ENCODE results near the gene MTIF3.

MTIF3 gene

DNA sequence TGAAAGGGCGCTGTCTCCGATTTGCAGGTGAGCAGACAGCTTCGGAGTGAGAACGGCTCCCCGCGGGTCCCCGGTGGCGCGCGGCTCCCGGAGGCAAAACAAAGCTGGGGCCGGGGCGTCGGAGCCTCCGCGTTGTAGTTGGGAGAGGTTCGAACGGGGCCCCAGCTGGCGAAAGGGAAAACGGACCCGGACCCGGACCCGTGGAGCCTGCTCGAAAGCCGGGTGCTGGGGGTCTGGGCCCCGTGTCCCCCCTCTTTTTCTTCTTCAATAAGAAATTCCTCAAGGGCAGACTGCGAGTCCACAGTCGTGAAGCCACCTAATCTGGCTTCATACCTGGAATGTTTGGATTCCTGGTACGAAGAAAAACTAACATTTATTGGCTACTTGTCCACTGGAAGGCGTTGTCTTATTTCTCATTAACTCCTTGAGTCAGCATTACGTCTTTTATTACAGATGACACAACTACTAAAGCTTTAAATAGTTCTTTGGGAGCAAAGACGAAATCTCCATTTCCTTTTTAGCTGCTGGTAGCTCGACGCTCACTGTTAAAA, 632 bp upstream of the MTIF3 start:
- DNase-seq = no peak

DNA sequence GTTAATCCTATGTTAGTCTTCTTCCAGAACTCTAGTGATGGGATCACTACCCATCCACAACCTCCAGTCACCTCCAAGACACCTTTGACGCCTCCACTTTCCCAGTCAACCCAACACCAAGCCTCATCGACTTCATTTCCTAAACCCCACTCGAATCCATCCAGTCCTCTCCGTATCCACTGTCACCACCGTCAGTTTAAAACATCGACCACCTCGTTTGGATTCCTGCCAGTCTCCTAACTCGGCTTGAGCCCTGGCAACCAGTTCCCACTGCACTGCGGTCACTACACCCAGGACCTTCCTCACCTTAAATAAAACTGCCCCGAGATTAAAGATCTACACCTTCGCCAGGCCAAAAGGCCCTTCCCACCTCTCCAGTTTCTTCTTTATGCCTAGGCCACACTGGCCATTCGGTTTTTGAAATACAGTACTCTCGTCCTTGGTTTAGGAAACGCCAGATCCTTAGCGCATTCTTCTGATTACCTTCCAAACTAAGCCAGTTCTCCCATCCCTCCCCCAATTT, 1.2 kb downstream of the MTIF3 start:
- no peak for DNase-seq

DNA sequence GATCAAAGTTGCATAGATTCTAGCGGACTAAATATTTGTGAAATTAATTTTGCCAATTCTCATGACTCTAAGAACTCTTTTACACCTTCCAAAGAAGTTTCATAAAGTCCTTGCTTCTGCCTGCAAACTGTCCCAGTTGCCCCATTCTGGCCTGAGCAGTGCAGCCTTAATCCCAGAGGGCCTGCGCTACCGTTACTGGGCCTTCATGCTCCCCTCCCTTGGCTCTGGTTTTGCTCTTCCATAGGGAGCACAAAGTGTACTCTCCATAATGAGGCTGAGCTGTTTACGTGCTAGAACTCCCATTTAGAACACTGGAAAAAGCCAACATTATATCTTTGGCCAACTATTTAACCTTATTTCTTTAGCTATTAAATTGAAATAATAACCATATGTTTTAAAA, 2.1 kb downstream of the MTIF3 start:
- DNase-seq = no peak

DNA sequence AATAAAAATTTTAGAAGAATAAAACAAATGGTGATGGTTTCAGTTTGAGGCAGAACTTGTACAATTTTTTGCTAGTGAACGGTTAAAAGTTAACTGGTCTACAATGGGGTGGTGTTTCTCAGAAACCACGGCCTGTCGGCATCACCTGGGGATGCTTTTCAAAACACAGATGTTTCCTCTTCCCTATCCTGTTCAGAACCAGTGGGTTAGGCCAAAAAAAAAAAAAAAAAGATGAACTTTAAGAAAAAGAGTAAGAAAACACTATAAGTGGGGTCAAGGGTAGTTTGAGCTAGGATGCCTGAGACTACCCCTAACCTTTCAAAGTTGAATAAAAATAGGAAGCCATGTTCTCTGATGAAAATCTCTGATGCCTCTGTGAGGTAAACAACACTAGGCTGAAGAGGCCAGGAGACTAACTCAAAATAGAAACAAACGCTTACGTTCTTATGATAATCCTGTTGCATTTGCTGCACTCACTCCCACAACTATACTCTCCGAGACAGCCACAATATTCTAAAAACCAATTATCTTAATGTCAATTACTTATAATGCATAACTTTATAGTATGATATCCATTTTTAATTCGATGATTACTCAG, 3.3 kb downstream of the MTIF3 start:
- DNase-seq = peak; percentile 51

DNA sequence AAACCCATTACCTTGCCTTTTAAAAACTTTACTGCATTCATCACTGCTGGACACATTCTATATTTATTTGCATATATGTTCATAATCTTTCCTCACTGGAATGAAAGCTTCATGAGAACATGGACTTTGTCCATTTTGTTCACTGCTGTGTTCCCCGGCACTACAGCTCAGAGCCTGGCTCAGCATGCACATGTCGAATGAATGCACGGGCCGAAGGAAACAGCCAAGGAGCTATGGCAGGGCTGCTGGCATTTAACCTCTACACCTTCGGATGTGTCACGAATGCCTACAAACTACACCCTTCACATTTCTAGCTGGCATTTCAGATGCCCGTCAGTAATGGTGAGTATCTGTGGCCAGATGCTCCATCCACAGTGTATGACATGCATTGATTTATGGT, 7.6 kb downstream of the MTIF3 start:
- DNase-seq = no peak

DNA sequence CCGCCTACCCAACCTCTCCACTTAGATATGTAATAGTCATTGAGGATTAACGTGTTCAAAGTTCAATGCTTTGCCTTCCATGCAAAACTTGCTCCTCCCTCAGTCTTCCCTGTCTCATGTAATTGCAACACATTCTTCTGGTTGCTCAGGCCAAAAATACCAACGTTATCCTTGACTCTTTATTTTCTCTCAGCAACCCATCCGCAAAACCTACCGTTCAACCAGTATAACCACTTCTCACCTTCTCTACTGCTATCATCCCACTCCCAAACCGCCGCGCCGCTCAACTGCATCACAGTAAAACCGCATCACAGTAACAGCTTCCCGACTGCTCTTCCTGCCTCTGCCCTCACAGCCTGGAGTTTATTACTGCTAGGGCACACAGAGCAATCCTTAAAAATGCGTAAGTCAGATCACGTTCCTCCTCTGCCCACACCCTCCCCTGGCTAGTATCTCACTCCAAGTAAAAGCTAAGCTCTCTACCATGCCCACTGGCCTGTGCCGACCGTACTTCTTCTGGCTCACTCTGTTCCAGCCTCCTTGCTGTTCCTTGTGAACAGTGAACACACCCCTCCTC, 8.2 kb downstream of the MTIF3 start:
- no peak for DNase-seq

DNA sequence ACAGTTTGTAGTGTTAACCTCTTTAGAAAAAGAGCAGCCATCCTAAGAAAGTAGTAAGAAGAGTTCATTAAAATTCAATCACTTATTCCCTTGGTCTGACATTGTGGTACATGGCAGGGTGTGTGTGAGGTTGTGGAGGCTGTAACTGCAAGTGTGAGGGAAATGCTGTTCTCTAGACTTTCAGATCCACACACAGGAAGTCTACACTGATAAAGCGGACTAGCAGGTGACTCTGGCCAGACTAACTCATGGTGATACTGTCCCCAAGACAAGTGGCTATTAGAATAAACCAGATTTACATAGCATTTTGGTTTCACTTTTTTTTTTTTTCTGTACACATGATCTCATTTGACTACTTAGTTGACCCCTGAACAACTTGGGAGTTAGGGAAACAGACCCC, 10.0 kb downstream of the MTIF3 start:
- DNase-seq = no peak

DNA sequence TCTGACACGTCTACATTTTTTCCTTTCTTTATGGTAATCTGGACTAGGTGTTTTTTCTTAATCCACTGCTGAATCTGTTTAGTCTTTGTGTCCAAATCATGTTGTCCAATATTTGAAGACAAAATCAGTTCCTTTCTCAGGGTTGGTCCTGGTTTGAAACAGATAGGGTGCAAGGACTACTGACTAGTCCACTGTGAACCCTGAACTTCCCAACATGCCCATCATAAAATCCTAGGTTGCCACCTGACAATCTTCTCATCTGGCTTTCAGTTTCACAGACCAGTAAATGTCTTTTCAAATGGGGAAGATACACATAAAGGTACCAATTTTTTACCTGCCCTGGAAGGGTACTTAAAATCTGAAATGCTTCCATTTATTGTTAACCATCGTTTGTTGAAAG, 13.2 kb downstream of the MTIF3 start:
- DNase-seq = no peak

DNA sequence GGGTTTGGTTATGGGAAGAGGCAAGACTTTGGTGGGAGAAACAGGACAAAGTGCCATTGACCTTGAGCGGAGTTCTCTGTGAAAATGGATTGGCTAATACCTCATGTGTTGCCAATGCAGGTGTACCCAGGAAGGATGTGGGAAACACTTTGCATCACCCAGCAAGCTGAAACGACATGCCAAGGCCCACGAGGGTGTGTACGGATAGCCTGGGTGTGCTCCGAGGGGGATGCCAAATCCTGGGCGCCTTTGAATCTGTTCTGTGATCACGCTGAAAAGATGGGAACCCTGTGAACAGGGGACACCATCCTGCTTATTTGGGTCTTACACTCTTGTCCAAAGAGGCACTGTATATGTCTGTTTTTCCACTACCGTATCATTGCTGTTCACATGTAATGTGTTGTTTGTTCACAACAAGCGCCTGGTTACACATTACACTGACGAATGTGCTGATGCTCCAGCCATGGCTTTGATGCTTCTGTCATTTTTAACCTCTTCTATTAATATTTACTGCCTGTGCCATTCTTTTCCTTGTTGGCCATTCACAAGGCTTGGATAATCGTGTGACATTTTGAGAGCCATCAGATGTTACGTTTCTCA, 17.7 kb downstream of the MTIF3 start:
- no peak for DNase-seq

DNA sequence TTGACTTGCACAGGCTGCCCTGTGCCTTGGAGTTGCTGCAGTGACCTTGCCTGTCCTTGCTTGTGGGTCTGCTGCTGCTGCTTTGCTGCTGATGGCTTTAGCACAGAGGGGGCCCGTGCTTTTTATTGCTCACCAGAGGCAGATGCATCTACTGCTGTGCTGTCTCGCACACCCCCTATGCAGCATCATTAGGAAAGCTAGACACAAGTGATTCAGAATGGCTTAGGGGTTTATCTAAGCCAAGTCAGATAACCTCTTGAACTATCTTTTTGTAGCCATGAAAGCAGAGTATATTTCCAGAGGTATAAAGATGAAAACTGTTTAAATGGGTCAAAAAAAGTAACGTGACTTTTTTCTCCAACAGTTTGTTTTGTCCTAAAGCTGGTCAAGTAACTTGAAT, 18.2 kb downstream of the MTIF3 start:
- DNase-seq = no peak

DNA sequence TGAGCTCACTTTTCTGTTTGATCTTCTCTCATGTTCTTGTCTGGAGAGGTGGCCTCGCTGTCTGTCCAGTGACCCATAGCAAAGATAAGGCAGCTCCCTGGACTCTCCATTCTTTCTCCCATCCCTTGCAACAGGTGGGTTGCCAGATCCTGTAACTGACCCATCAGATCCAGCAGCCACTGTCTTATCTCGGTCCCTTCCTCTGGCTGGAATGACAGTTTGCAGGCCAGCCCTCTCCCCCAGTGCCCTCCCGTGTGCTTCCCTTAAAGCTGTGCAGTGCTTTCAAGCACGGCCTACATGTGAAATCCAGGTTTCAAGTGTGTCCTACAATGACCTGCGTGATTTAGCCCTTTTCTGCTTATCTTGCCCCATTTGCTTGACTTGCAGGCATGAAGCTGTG, 22.2 kb downstream of the MTIF3 start:
- no peak for DNase-seq

DNA sequence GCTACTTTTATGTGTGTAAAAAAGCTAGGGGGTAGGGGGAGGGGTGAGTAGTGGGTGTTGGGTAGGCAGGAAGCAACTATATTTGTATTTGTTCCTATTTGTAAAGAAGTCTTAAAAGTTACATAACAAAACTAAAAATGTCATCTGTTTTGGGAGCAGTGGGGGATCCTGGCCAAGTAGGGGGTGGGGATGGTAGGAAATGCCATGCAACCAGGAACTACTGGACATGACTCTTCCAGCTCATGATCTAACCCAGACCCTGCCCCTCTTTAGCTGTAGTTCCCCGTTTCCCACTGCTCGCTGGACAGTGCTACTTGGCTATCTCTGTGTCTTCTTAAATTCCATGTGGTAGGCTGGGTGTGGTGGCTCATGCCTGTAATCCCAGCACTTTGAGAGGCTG, 22.7 kb downstream of the MTIF3 start:
- no peak for DNase-seq

DNA sequence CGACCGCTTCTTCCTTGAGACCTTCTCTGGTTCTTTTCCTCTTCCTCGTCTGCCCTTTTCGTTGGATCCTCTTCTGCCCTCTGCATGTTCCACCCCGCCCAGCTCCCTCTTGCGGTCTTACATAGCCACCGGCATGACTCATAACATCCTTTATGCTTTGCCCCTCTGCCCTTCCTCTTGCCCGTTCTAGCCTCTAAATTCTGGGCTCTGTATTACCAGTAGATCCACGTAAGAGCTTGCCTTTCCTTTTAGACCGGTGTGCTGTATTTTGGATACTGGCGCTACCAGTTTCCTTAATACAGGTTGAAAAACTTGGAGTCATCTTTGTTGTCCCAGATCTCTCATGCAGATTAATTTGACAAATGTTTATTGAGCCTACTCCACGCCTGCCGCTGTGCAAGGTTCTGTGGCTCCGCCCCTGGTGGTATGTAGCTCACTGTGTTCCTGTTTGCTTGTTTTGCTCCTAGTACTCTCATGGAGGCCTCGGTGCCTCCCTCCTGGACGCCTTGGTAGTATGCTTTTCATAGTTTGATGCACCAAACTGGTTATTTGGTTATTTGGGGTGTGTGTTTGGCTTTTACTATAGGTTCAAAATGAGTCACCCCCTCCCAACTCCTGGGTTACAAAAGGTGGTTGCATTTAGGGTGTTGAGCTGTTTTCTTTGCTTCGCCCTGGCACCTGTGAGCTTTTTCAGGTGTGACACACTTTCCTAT, 24.3 kb downstream of the MTIF3 start:
- peak; percentile 84 for DNase-seq

DNA sequence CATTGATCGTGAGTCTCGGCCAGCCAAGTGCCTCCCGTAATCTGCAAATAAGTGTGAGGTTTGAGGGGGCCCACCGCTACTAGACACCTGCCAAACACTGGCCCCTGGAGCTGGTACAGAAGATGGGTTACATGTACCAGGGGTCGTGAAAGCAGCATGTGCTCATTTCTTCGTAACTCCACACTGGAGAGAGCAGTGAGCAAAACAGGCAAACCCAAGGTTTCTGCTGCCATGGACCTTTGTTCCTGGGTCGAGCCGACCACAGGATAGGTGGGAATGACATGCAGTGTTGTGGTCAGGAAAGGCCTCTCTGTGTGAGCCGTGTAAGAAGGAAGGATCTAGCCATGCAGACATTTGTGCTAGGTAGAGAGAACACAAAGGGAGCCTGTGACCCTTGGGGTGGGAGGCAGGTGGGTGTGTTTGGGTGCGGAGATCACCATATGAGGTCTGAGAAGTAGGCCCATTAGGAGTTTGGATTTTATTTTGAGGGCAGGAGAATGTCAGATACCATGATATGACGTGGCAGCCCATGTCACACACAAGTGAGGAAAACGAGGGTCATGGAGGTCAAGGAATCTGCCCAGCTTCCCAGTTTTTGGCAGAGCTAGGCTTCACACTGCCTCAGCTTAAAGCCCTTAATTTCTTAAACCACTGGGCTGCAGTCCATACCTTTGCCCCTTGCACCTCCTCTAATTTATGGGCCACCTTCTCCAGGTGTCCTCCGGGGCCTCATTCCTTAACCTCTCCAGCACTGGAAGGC, 25.0 kb downstream of the MTIF3 start:
- DNase-seq = peak; percentile 41

DNA sequence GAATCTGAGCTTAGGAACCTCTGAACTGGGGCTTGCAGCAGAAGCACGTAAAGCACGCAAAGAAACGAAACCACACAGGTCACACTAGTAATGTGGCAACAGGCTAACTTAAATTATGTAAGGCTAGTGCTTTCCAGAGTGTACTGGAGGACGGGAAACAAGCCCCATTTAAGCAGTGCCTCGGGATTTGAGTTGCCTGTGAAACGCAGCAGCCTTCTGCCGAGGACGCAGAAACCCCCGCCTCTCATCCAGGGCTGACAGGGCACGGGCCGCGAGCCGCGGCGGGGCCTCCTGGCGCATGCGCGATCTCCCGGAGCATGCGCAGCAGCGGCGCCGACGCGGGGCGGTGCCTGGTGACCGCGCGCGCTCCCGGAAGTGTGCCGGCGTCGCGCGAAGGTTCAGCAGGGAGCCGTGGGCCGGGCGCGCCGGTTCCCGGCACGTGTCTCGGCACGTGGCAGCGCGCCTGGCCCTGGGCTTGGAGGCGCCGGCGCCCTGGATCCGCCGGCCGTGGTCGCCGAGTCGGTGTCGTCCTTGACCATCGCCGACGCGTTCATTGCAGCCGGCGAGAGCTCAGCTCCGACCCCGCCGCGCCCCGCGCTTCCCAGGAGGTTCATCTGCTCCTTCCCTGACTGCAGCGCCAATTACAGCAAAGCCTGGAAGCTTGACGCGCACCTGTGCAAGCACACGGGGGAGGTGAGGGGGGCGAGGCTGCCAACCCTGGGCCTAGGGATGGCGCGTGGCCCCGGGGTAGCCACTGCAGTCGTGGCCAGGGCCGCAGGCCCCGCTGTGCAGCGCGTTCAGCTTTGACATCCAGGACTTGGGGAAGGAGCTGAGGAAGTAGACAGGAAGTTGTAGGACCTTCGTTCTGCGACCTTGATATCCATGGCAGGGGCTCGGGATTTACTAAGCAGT, 25.9 kb downstream of the MTIF3 start, which contains the start of gene GTF3A:
Gene GTF3A, plus strand, starts transcription at position 374 of the 912 bp plus-strand sequence.
- peak; percentile 82 for DNase-seq

DNA sequence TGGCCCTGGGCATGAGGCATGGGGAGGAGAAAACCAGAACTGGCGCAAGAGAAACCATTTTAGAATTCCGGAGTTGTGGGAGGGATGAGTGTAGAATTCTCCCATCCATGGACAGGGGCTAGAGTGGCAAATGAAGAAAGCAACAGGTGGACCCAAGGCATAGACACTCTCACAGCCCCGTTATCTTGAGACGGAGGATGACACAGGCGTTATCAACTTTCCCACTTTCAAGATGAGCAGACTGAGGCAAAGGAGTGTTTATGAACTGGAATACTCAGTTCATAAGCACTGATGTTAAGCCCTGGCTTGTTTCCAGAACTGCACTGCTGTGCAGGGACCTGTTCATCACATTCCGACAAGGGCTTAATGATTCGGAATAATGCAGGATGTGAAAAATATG, 27.0 kb downstream of the MTIF3 start:
- DNase-seq = no peak

DNA sequence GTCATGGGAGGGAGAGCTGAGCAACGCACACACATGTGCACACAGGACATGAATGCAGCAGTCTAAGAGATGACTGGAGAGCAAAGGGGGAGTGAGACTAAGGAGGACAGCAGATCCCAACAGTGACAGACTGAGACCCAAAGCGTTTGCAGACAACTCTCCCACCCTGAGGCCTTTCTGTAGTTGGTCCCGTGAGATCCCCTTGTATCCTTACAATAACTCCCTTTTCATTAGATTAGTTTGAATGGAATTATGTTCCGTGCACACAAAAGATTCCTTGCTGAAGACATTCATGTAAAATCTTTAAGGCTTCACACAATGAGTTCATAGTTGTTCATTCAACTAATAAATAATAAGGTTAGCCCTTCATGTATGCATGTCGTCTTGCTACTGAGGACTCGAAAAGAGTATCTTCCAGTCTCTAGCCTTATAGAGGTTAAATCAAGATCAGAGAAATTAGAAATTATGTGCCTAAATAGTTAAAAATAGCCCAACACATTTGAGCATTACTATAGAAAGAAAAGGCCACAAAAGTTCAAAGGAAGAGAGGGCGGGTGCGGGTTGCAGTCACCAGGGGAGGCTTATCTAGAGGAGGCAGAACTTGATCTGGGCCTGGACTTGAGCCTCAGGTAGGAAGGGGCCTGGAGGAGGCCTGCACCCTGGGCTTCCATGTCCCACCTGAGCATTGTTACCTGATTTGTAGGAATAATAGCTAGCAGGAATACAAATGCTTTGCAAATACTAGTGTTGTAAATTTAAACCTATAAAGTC, 29.1 kb downstream of the MTIF3 start:
- no peak for DNase-seq

DNA sequence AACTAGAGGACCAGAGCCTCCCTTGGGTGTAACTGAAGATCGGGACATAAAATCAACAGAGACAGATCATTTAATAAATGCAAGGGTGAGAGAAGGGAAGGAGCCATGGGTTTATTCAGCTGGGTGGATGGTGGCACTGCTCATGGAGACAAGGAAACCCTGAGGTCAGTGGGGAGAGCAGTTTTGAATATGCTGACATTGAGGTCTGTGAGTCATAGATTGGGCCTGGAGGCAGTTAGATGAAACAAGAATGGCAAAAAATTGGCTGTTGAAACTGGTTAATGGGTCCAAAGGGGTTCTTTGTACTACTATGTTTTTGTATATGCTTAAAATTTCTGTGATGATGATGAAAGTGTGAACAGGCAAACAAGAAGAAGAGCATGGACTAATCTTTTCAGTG, 31.0 kb downstream of the MTIF3 start:
- DNase-seq = no peak

DNA sequence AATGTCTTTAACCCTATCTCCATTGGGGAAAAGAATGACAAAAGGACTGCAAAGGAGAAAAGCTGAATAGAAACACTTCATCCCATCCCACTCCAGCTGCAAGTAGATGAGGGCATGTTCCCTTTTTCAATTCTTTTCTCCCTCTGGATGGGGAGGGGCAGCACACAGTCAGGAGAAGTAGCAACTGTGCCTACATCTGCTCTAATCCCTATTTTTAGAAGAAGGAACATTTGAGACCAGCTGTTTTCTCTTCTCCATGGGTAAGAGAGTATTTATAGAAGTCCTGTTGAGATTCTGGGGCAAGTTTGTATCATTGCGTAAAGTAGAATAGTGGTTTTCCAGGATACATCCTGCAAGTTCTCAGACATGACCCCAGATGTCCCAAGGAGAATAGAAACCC, 35.2 kb downstream of the MTIF3 start:
- no peak for DNase-seq

DNA sequence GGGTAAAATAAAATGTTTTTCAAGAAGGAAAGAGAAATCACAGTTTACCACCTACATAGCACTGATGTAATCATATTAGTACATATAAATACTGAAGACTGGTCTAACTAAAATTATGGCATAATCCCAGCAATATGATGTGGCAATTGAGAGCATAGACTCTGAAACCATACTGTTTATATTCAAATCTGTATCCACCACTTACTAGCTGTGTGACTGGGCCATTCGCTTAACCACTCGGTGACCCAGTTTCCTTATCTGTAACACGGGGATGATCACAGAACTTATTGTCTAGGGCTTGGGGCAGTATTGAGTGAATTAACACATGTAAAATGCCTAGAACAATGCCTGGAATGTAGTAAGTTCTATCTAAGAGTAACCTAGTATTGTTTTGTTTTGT, 39.0 kb downstream of the MTIF3 start:
- DNase-seq = no peak

DNA sequence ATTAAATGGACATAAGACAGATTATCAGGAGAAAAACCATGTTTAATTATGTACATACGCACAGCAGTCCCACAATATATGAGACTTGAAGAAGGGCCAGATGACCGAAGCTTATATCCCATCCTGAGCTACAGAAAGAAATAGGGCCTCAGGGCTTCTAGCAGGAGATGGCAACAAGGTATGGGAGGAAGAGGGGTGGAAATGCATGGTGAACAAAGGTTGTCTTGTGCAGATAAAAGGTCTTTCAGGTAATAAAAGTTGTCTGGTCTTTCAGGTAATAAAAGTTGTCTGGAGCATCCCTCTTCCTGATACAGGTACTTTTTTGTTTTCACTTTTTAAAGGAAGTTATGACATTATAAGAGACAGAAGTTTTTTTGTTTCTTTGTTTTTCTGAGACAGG, 41.4 kb downstream of the MTIF3 start:
- no peak for DNase-seq
